Measurements from ENCODE around the gene RANBP3L. TPM values are rescaled to one million over a fixed set of nuclear protein-coding genes. Genes with fewer than 3 reads are reported as not detected.
"Not testable (repeated sequence)": the region's sequence is repeated elsewhere in the genome, so short reads cannot be mapped to it uniquely, and the experiment has no call there.

RANBP3L gene
- total and polyA plus RNA-seq, 2 donors from 2014 or later = 7.1 to 8.7 TPM

GRCh38 chr5:36202521-36202961 lies 99.2 kb downstream of the RANBP3L start:
- H3K9me3 ChIP-seq (ENCODE audit: control insufficient read depth in 2 of 3, insufficient read depth in 1 of 3, low read length in 3 of 3) = no peaks in the 10 kb centered on the region
- DNase-seq = no peak
- no peaks in the 10 kb centered on the region for H3K27me3 ChIP-seq (ENCODE audit: control insufficient read depth, insufficient read depth, low read length)
- intact Hi-C loops (cut with DNase I) = no loop called here
- no peak overlapping the region for H3K4me3 ChIP-seq (ENCODE audit: low read length in 3 of 3)
- no peak for FAIRE-seq
- no peak overlapping the region for H3K9ac ChIP-seq (ENCODE audit: low read length in 3 of 3)
- TF ChIP-seq CTCF (IDR thresholded peaks at IDR 0.05; ENCODE audit: borderline replicate concordance, extremely low read depth, insufficient read depth) = no peak
- H3K27ac ChIP-seq (ENCODE audit: low read depth in 2 of 2, low read length in 2 of 2) = no peak overlapping the region
- H3K4me1 ChIP-seq (ENCODE audit: control insufficient read depth in 2 of 3, insufficient read depth in 2 of 3, low read depth in 1 of 3, low read length in 3 of 3) = no peaks in the 10 kb centered on the region
- peaks cover under 1 to 11% (median 2%) of the 10 kb centered on the region in 3 donors for H3K36me3 ChIP-seq (ENCODE audit: control insufficient read depth in 2 of 3, insufficient read depth in 3 of 3, low read length in 3 of 3)

DNA sequence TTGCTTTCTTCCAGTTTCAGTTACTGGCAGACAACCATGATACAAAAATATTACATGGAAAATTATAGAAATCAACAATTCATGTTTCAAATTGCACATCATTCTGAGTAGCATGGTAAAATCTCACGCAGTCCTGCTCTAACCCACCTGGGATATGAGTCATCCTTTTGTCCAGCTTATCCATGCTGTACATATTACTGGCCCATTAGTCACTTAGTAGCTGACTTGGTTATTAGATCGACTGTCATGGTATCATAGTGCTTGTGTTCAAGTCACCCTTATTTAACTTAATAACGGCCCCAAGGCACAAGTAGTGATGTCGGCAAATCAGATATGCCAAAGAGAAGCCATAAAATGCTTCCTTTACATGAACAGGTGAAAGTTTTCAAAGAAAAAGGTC lies 101.2 kb downstream of the RANBP3L start:
- no peak for TF ChIP-seq CTCF (IDR thresholded peaks at IDR 0.05; ENCODE audit: borderline replicate concordance, extremely low read depth, insufficient read depth)
- Histone ChIP-seq H3K27ac (ENCODE audit: low read depth in 2 of 2, low read length in 2 of 2) (no peak overlapping the region), H3K36me3 (ENCODE audit: control insufficient read depth in 2 of 3, insufficient read depth in 3 of 3, low read length in 3 of 3) (peaks cover 2 to 16% (median 14%) of the 10 kb centered on the region in 3 donors), H3K4me1 (ENCODE audit: control insufficient read depth in 2 of 3, insufficient read depth in 2 of 3, low read depth in 1 of 3, low read length in 3 of 3) (no peaks in the 10 kb centered on the region), H3K9ac (ENCODE audit: low read length in 3 of 3) (no peak overlapping the region), H3K9me3 (ENCODE audit: control insufficient read depth in 2 of 3, insufficient read depth in 1 of 3, low read length in 3 of 3) (no peaks in the 10 kb centered on the region), H3K4me3 (ENCODE audit: low read length in 3 of 3) (no peak overlapping the region), H3K27me3 (ENCODE audit: control insufficient read depth, insufficient read depth, low read length) (no peaks in the 10 kb centered on the region)
- intact Hi-C loops (cut with DNase I) = no loop called here
- FAIRE-seq (no peak), DNase-seq (no peak)

- Histone ChIP-seq H3K27ac (ENCODE audit: low read depth in 2 of 2, low read length in 2 of 2) (no peak overlapping the region), H3K9me3 (ENCODE audit: control insufficient read depth in 2 of 3, insufficient read depth in 1 of 3, low read length in 3 of 3) (no peaks in the 10 kb centered on the region), H3K9ac (ENCODE audit: low read length in 3 of 3) (no peak overlapping the region), H3K27me3 (ENCODE audit: control insufficient read depth, insufficient read depth, low read length) (no peaks in the 10 kb centered on the region), H3K36me3 (ENCODE audit: control insufficient read depth in 2 of 3, insufficient read depth in 3 of 3, low read length in 3 of 3) (peaks cover 2 to 14% (median 14%) of the 10 kb centered on the region in 3 donors), H3K4me3 (ENCODE audit: low read length in 3 of 3) (no peak overlapping the region), H3K4me1 (ENCODE audit: control insufficient read depth in 2 of 3, insufficient read depth in 2 of 3, low read depth in 1 of 3, low read length in 3 of 3) (no peaks in the 10 kb centered on the region)
- FAIRE-seq (no peak), DNase-seq (no peak)
- no peak for TF ChIP-seq CTCF (IDR thresholded peaks at IDR 0.05; ENCODE audit: borderline replicate concordance, extremely low read depth, insufficient read depth)
- intact Hi-C loops (cut with DNase I) = no loop called here
These were observed 102.1 kb downstream of the RANBP3L start for GRCh38 chr5:36199620-36200019.

GRCh38 chr5:36198783-36199182 lies 102.9 kb downstream of the RANBP3L start:
- FAIRE-seq; DNase-seq; H3K9me3 ChIP-seq (ENCODE audit: control insufficient read depth in 2 of 3, insufficient read depth in 1 of 3, low read length in 3 of 3); intact Hi-C loops (cut with DNase I); H3K9ac ChIP-seq (ENCODE audit: low read length in 3 of 3); H3K27me3 ChIP-seq (ENCODE audit: control insufficient read depth, insufficient read depth, low read length); H3K4me3 ChIP-seq (ENCODE audit: low read length in 3 of 3); H3K27ac ChIP-seq (ENCODE audit: low read depth in 2 of 2, low read length in 2 of 2); H3K4me1 ChIP-seq (ENCODE audit: control insufficient read depth in 2 of 3, insufficient read depth in 2 of 3, low read depth in 1 of 3, low read length in 3 of 3): not testable (repeated sequence)
- H3K36me3 ChIP-seq (ENCODE audit: control insufficient read depth in 2 of 3, insufficient read depth in 3 of 3, low read length in 3 of 3) = peaks cover 2 to 14% (median 14%) of the 10 kb centered on the region in 3 donors

Other genes with a start within 250 kb of the RANBP3L start
- gene UGT3A2, start 235.0 kb downstream of the RANBP3L start, total RNA-seq = 0.35 TPM
- gene UGT3A2, start 235.0 kb downstream of the RANBP3L start, polyA plus RNA-seq (ENCODE audit: insufficient read depth, low read depth, low replicate concordance) = 4.4 TPM
- gene LMBRD2, start 150.0 kb downstream of the RANBP3L start, total RNA-seq = 13.6 TPM
- gene LMBRD2, start 150.0 kb downstream of the RANBP3L start, polyA plus RNA-seq (ENCODE audit: insufficient read depth, low read depth, low replicate concordance) = 4.0 TPM
- 10.9 TPM for gene SKP2, start 149.8 kb downstream of the RANBP3L start, total RNA-seq
- gene SKP2, start 149.8 kb downstream of the RANBP3L start, polyA plus RNA-seq (ENCODE audit: insufficient read depth, low read depth, low replicate concordance) = 3.4 TPM
- gene NADK2, start 60.0 kb downstream of the RANBP3L start, total RNA-seq = 27.9 TPM
- gene NADK2, start 60.0 kb downstream of the RANBP3L start, polyA plus RNA-seq (ENCODE audit: insufficient read depth, low read depth, low replicate concordance) = 15.4 TPM

All from kidney (tissue), 14 donors.